GM12878 (cell line): Measurements from ENCODE around the gene DPP9. TPM values are rescaled to one million over a fixed set of nuclear protein-coding genes. Genes with fewer than 3 reads are reported as not detected.

ENCODE experiments used
- ATAC-seq: fragments of 200-7000 bp; cut with Tn5 transposase; 3 replicates; pipeline ENCODE4 v1.9.1; 2020; ENCODE audit warnings: mild to moderate bottlenecking, moderate library complexity
- BruUV-seq: library from RNA; stranded (reverse); fragments of 400-500 nt; replicated peaks from 2 replicates; lab custom pipeline; 2021; lab: Mats Ljungman, UMichigan
- CTCF ChIA-PET: fragments of 300-600 bp; sonication (Branson Sonifier 250); formaldehyde crosslinking; extraction: SDS; loops from one replicate; lab custom pipeline; 2021; ENCODE audit warnings: inconsistent platforms; lab: Yijun Ruan, JAX
- POLR2A ChIA-PET: fragments of 350-600 bp; formaldehyde crosslinking; extraction: SDS; loops from one replicate; lab custom pipeline; 2021; ENCODE audit warnings: inconsistent platforms; lab: Charles Lee
- RAD21 ChIA-PET: fragments of 300-600 bp; sonication (Branson Sonifier 250); formaldehyde crosslinking; loops from one replicate; lab custom pipeline; 2023; ENCODE audit warnings: antibody characterized with exemption; ENCODE audit not compliant: unreplicated experiment; lab: Charles Lee
- SMC1A ChIA-PET: fragments of 300-600 bp; sonication (Branson Sonifier 250); formaldehyde crosslinking; loops from one replicate; lab custom pipeline; 2023; ENCODE audit not compliant: unreplicated experiment, uncharacterized antibody; lab: Charles Lee
- DNase-seq: peaks from one replicate; pipeline ENCODE4 v3.0.0-alpha.2; 2011; ENCODE audit warnings: low read depth, low spot score
- FAIRE-seq: peaks from 3 replicates; lab custom pipeline; 2011; peaks lifted over from hg19 to GRCh38; lab: Jason Lieb, UNC
- H2AFZ ChIP-seq: 2 replicates; pipeline ENCODE4 v1.6.0; 2011; ENCODE audit warnings: low read depth, low read length, control low read depth; ENCODE audit not compliant: control insufficient read depth
- H3K27ac ChIP-seq: 2 replicates; pipeline ENCODE4 v1.5.1; 2011; ENCODE audit warnings: control low read depth; ENCODE audit not compliant: control insufficient read depth, insufficient read depth
- H3K27me3 ChIP-seq, 2 experiments: replicated peaks in 1 of 2; 2 replicates each; pipeline versions ENCODE4 v1.6.0 to v1.6.1; 2011; ENCODE audit warnings: low read length in 1 of 2; ENCODE audit not compliant: control insufficient read depth in 2 of 2, insufficient read depth in 2 of 2
- H3K36me3 ChIP-seq, 2 experiments: 2 replicates each; pipeline ENCODE4 v1.5.1; 2011; ENCODE audit warnings: low read length in 1 of 2; ENCODE audit not compliant: control insufficient read depth in 2 of 2, insufficient read depth in 2 of 2
- H3K4me1 ChIP-seq: 2 replicates; pipeline ENCODE4 v1.6.1; 2011; ENCODE audit warnings: mild to moderate bottlenecking, low read length, moderate library complexity, mixed read lengths; ENCODE audit not compliant: control insufficient read depth, insufficient read depth
- H3K4me2 ChIP-seq: 2 replicates; pipeline ENCODE4 v1.6.0; 2011; ENCODE audit warnings: control low read depth; ENCODE audit not compliant: control insufficient read depth, insufficient read depth
- H3K4me3 ChIP-seq: fragments of 200-600 bp; sonication (generic); 2 replicates; pipeline ENCODE4 v1.5.1; 2016
- H3K79me2 ChIP-seq: 2 replicates; pipeline ENCODE4 v1.6.0; 2011; ENCODE audit warnings: low read length; ENCODE audit not compliant: control insufficient read depth, insufficient read depth
- H3K9ac ChIP-seq: 2 replicates; pipeline ENCODE4 v1.8.0; 2011; ENCODE audit warnings: low read length, control low read depth, mixed read lengths; ENCODE audit not compliant: control insufficient read depth, insufficient read depth
- H3K9me3 ChIP-seq: replicated peaks from 3 replicates; pipeline ENCODE4 v1.5.1; 2011; ENCODE audit warnings: mild to moderate bottlenecking, low read length; ENCODE audit not compliant: control insufficient read depth, insufficient read depth
- H4K20me1 ChIP-seq: 2 replicates; pipeline ENCODE4 v1.6.0; 2011; ENCODE audit not compliant: control insufficient read depth, insufficient read depth
- FOXM1 ChIP-seq: IDR thresholded peaks from 2 replicates; pipeline ENCODE4 v1.6.1; 2012; ENCODE audit warnings: low read depth, mild to moderate bottlenecking, inconsistent platforms, low read length, moderate library complexity
- NFXL1 ChIP-seq: fragments of 450-650 bp; IDR thresholded peaks from 2 replicates; pipeline ENCODE4 v1.6.1; 2017; ENCODE audit warnings: antibody characterized with exemption, mild to moderate bottlenecking, borderline replicate concordance
- POLR2AphosphoS5 ChIP-seq: IDR thresholded peaks from 2 replicates; pipeline ENCODE4 v1.6.1; 2011; ENCODE audit warnings: mild to moderate bottlenecking, low read length, inconsistent platforms
- RCOR1 ChIP-seq: conservative IDR thresholded peaks from 2 replicates; pipeline ENCODE4 v1.6.1; 2012; ENCODE audit warnings: low read depth, low read length, improper control_type of control experiment
- REST ChIP-seq: IDR thresholded peaks from 2 replicates; pipeline ENCODE4 v1.6.1; 2012; ENCODE audit warnings: mild to moderate bottlenecking, low read depth, low read length
- SIN3A ChIP-seq: IDR thresholded peaks from 2 replicates; pipeline ENCODE4 v1.6.1; 2012; ENCODE audit warnings: low read depth, low read length, improper control_type of control experiment
- ZNF384 ChIP-seq: IDR thresholded peaks from 2 replicates; pipeline ENCODE4 v1.6.1; 2012; ENCODE audit warnings: low read depth, mild to moderate bottlenecking, low read length, improper control_type of control experiment, borderline replicate concordance
- WGBS: methylation state at CpG from one replicate; pipeline ENCODE4 v1.1.6; 2016; ENCODE audit warnings: low lambda C conversion rate; ENCODE audit not compliant: insufficient replicate concordance, insufficient coverage; ENCODE audit errors: missing lambda C conversion rate; 5-methylcytosine and 5-hydroxymethylcytosine counted together
- in situ Hi-C: fragments of 300-500 bp; cut with MboI; formaldehyde crosslinking; loops from 9 replicates; pipeline ENCODE4 v1.14.3; 2018; ENCODE audit warnings: mixed read lengths
- intact Hi-C: fragments of 100-400 bp; cut with micrococcal nuclease; formaldehyde crosslinking; loops from one replicate; pipeline ENCODE4 v1.14.2; 2022; ENCODE audit not compliant: unreplicated experiment
- polyA plus RNA-seq, 11 experiments: library from polyadenylated mRNA; depleted of rRNA in 4 of 11; unstranded in 6 of 11; stranded (reverse) in 5 of 11; fragments of >200 nt; fragmentation: Nextera tagmentation in 4 of 11; fragmentation: Illumina TruSeq in 1 of 11; extraction: Ambion mirVana in 4 of 11; extraction: Trizol in 1 of 11; gene quantifications; 1 replicate in 1 of 11; 2 replicates in 10 of 11; pipeline versions ENCODE4 v1.2.1 to v1.2.3, GENCODE V29; 2011 to 2016; ENCODE audit warnings: inconsistent platforms in 2 of 11, missing spikeins in 2 of 11, low read depth in 1 of 11
- total RNA-seq, 4 experiments: library from RNA; depleted of rRNA in 3 of 4; stranded (reverse); fragments of >200 nt in 3 of 4; fragmentation: Illumina TruSeq in 1 of 4; extraction: Trizol in 1 of 4; gene quantifications; 2 replicates each; pipeline versions ENCODE4 v1.2.1 to v1.2.3, GENCODE V29; 2013 to 2021
- TF ChIP-seq, protein P1 (sequence below): IDR thresholded peaks from 2 replicates; pipeline ENCODE4 v1.6.1; 2011; ENCODE audit warnings: low read depth, low read length, improper control_type of control experiment, borderline replicate concordance

DPP9 gene
- total and polyA plus RNA-seq, 10 of the 15 experiments (the other 5 are each of a cell fraction or from before 2014, with no cell fraction given) = 0.64 to 58.6 (median 27.6) TPM

DNA sequence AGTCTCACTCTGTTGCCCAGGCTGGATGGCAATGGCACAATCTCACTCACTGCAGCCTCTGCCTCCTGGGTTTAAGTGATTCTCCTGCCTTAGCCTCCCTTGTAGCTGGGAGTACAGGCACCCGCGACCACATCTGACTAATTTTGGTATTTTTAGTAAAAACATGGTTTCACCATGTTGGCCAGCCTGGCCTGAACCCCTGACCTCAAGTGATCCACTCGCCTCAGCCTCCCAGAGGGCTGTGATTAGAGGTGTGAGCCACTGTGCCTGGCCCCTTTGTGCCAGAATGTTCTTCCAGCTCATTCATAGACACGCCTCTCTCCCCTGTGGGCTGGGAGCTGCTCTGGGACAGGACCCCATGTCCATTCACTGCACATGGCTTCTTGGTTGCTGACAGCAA is 62.6 kb downstream of the DPP9 start:
- Histone ChIP-seq H3K4me1 (no peaks in the 10 kb centered on the region), H3K27ac (no peak overlapping the region), H3K4me2 (no peak overlapping the region), H3K4me3 (no peak overlapping the region), H4K20me1 (no peaks in the 10 kb centered on the region), H3K79me2 (no peaks in the 10 kb centered on the region), H3K9me3 (no peaks in the 10 kb centered on the region), H3K9ac (no peak overlapping the region), H2AFZ (no peak overlapping the region), H3K27me3 (no peaks in the 10 kb centered on the region), H3K36me3 (peaks cover 17 to 20% of the 10 kb centered on the region in 2 experiments; a peak in 3 of 4 replicates)
- intact Hi-C loops = no loop called here
- ChIA-PET CTCF (no interaction called here), RAD21 (no interaction called here), SMC1A (no interaction called here), POLR2A (interaction anchor here (0.6 kb wide), 2 partner anchors 10 to 19 kb away, joined by 3 read pairs; no protein-coding TSS in a partner anchor)
- DNase-seq (no peak), FAIRE-seq (no peak), ATAC-seq (no peak)
- no peak for TF ChIP-seq NFXL1
- no peak for TF ChIP-seq POLR2AphosphoS5
- TF ChIP-seq ZNF384 = no peak
- TF ChIP-seq RCOR1 = no peak
- TF ChIP-seq REST = no peak
- no peak for TF ChIP-seq SIN3A
- TF ChIP-seq, protein P1, sequence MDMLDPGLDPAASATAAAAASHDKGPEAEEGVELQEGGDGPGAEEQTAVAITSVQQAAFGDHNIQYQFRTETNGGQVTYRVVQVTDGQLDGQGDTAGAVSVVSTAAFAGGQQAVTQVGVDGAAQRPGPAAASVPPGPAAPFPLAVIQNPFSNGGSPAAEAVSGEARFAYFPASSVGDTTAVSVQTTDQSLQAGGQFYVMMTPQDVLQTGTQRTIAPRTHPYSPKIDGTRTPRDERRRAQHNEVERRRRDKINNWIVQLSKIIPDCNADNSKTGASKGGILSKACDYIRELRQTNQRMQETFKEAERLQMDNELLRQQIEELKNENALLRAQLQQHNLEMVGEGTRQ = no peak
- TF ChIP-seq FOXM1 = no peak
- 55% methylated on average over 4 of the region's 4 CpGs for WGBS
- no TSS peak for BruUV-seq
- in situ Hi-C loops = no loop called here
